Dedifferentiated amniotic fluid mesenchymal stem cell (primary cell): Measurements from ENCODE around the gene SVIL.
"Not testable (repeated sequence)": the region's sequence is repeated elsewhere in the genome, so short reads cannot be mapped to it uniquely, and the experiment has no call there.

Experiments
- DNase-seq: peaks from one replicate; pipeline ENCODE4 v3.0.0-alpha.2; 2016; ENCODE audit errors: extremely low spot score

Gene SVIL

GRCh38 chr10:29540016-29540415, 94.8 kb downstream of the SVIL start:
- DNase-seq: no peak

GRCh38 chr10:29539412-29539811, 95.4 kb downstream of the SVIL start:
- DNase-seq: no peak

GRCh38 chr10:29537799-29538198, 97.0 kb downstream of the SVIL start:
- DNase-seq: no peak

GRCh38 chr10:29536691-29537090, 98.1 kb downstream of the SVIL start:
- not testable (repeated sequence) for DNase-seq

GRCh38 chr10:29535778-29536453, 98.9 kb downstream of the SVIL start:
- DNase-seq: no peak

GRCh38 chr10:29535012-29535777, 99.6 kb downstream of the SVIL start:
- DNase-seq: peak; percentile 71

GRCh38 chr10:29534590-29534989, 100.2 kb downstream of the SVIL start:
- DNase-seq: no peak

GRCh38 chr10:29533696-29534285, 101.0 kb downstream of the SVIL start:
- no peak for DNase-seq

GRCh38 chr10:29533046-29533445, 101.7 kb downstream of the SVIL start:
- DNase-seq: no peak

- DNase-seq: no peak
These were observed 102.4 kb downstream of the SVIL start for GRCh38 chr10:29532256-29532878.

GRCh38 chr10:29530112-29530976, 104.4 kb downstream of the SVIL start:
- no peak for DNase-seq

GRCh38 chr10:29529146-29529545, 105.6 kb downstream of the SVIL start:
- DNase-seq: no peak

- DNase-seq: no peak
These were observed 109.0 kb downstream of the SVIL start for GRCh38 chr10:29525762-29526161.

GRCh38 chr10:29524720-29525119, 110.1 kb downstream of the SVIL start:
- no peak for DNase-seq

GRCh38 chr10:29524294-29524693, 110.5 kb downstream of the SVIL start:
- no peak for DNase-seq

- no peak for DNase-seq
These were observed 111.9 kb downstream of the SVIL start for GRCh38 chr10:29522918-29523317.

GRCh38 chr10:29522061-29522855, 112.5 kb downstream of the SVIL start:
- no peak for DNase-seq

GRCh38 chr10:29519659-29520058, 115.1 kb downstream of the SVIL start:
- no peak for DNase-seq

GRCh38 chr10:29517352-29517923, 117.3 kb downstream of the SVIL start:
- DNase-seq: no peak

- not testable (repeated sequence) for DNase-seq
These were observed 118.3 kb downstream of the SVIL start for GRCh38 chr10:29516309-29516932.
